ENCODE results near the gene LOXL4. TPM values are rescaled to one million over a fixed set of nuclear protein-coding genes. Genes with fewer than 3 reads are reported as not detected.
A peak's percentile ranks its signal among the peaks of the same experiment; 100 is the strongest.

The LOXL4 gene
- total RNA-seq, 3 donors from 2014 or later (not counting 1 experiment from before 2014, with no cell fraction given), result 0.23 TPM; not detected in 2

GRCh38 chr10:98262571-98262970 is 5.4 kb downstream of the LOXL4 start:
- peak; percentile 38 to 74 (median 52) for ATAC-seq
- Histone ChIP-seq H3K27me3 (ENCODE audit: control insufficient read depth, insufficient read depth, low read length) (no peaks in the 10 kb centered on the region), H3K4me1 (ENCODE audit: control insufficient read depth, insufficient read depth, low read length) (peaks cover 10% of the 10 kb centered on the region), H3K27ac (ENCODE audit: low read length) (no peak overlapping the region), H3K36me3 (ENCODE audit: control insufficient read depth, insufficient read depth, low read length) (no peaks in the 10 kb centered on the region), H3K9me3 (ENCODE audit: control insufficient read depth, insufficient read depth, low read length) (no peaks in the 10 kb centered on the region), H3K4me3 (ENCODE audit: low read length) (no peak overlapping the region)
- H3K27me3 Mint-ChIP-seq (ENCODE audit: low read depth in 2 of 2), result peaks cover 0 to 11% of the 10 kb centered on the region in 2 donors
- DNase-seq, result peak in 1 of 2 donors; percentile 44
- no peak overlapping the region for H3K27ac Mint-ChIP-seq
- no peaks in the 10 kb centered on the region for H3K9me3 Mint-ChIP-seq
- no peaks in the 10 kb centered on the region for H3K36me3 Mint-ChIP-seq
- no peak for TF ChIP-seq CTCF (IDR thresholded peaks at IDR 0.05)
- no peak overlapping the region for H3K4me3 Mint-ChIP-seq
- WGBS (ENCODE audit: insufficient coverage), result 82% methylated on average over 7 of the region's 7 CpGs
- intact Hi-C loops (cut with micrococcal nuclease), result no loop called here
- peaks cover 0 to 10% of the 10 kb centered on the region in 2 donors for H3K4me1 Mint-ChIP-seq

GRCh38 chr10:98261436-98262277 is 6.3 kb downstream of the LOXL4 start:
- Histone ChIP-seq H3K27me3 (ENCODE audit: control insufficient read depth, insufficient read depth, low read length) (no peaks in the 10 kb centered on the region), H3K9me3 (ENCODE audit: control insufficient read depth, insufficient read depth, low read length) (no peaks in the 10 kb centered on the region), H3K27ac (ENCODE audit: low read length) (no peak overlapping the region), H3K4me3 (ENCODE audit: low read length) (no peak overlapping the region), H3K36me3 (ENCODE audit: control insufficient read depth, insufficient read depth, low read length) (no peaks in the 10 kb centered on the region), H3K4me1 (ENCODE audit: control insufficient read depth, insufficient read depth, low read length) (peaks cover 8% of the 10 kb centered on the region)
- intact Hi-C loops (cut with micrococcal nuclease), result no loop called here
- Mint-ChIP-seq H3K27me3 (ENCODE audit: low read depth in 2 of 2) (peaks cover 0 to 7% of the 10 kb centered on the region in 2 donors), H3K36me3 (no peaks in the 10 kb centered on the region), H3K4me3 (no peak overlapping the region), H3K4me1 (peaks cover 0 to 10% of the 10 kb centered on the region in 2 donors), H3K9me3 (no peaks in the 10 kb centered on the region), H3K27ac (no peak overlapping the region)
- no peak for TF ChIP-seq CTCF (IDR thresholded peaks at IDR 0.05)
- ATAC-seq (no peak), DNase-seq (no peak)
- WGBS (ENCODE audit: insufficient coverage), result 91% methylated on average over 15 of the region's 15 CpGs

- WGBS (ENCODE audit: insufficient coverage), result 94% methylated on average over 14 of the region's 14 CpGs
- H3K27ac Mint-ChIP-seq, result no peak overlapping the region
- H3K4me3 Mint-ChIP-seq, result no peak overlapping the region
- H3K4me1 ChIP-seq (ENCODE audit: control insufficient read depth, insufficient read depth, low read length), result peaks cover 8% of the 10 kb centered on the region
- H3K27ac ChIP-seq (ENCODE audit: low read length), result no peak overlapping the region
- intact Hi-C loops (cut with micrococcal nuclease), result no loop called here
- ATAC-seq (no peak), DNase-seq (no peak)
- no peaks in the 10 kb centered on the region for H3K36me3 ChIP-seq (ENCODE audit: control insufficient read depth, insufficient read depth, low read length)
- H3K9me3 Mint-ChIP-seq, result no peaks in the 10 kb centered on the region
- no peak overlapping the region for H3K4me3 ChIP-seq (ENCODE audit: low read length)
- no peaks in the 10 kb centered on the region for H3K9me3 ChIP-seq (ENCODE audit: control insufficient read depth, insufficient read depth, low read length)
- no peaks in the 10 kb centered on the region for H3K36me3 Mint-ChIP-seq
- no peaks in the 10 kb centered on the region for H3K27me3 ChIP-seq (ENCODE audit: control insufficient read depth, insufficient read depth, low read length)
- H3K27me3 Mint-ChIP-seq (ENCODE audit: low read depth in 2 of 2), result no peaks in the 10 kb centered on the region
- H3K4me1 Mint-ChIP-seq, result peaks cover 0 to 15% of the 10 kb centered on the region in 2 donors
- TF ChIP-seq CTCF (IDR thresholded peaks at IDR 0.05), result no peak
Measured at GRCh38 chr10:98260752-98261151, 7.2 kb downstream of the LOXL4 start.
